Measurements from ENCODE around the gene SOHLH1.

GRCh38 chr9:135745686-135746324 is 46.5 kb upstream of the SOHLH1 start:
- TF ChIP-seq CTCF (IDR thresholded peaks at IDR 0.05; ENCODE audit: low read length) (no peak), EZH2 (IDR thresholded peaks at IDR 0.05; ENCODE audit: borderline replicate concordance, low read length) (no peak)

Data from OCI-LY1 (cell line).